H1 (cell line): Measurements from ENCODE around the gene PCDHGA3. TPM values are rescaled to one million over a fixed set of nuclear protein-coding genes. Genes with fewer than 3 reads are reported as not detected.
A peak's percentile ranks its signal among the peaks of the same experiment; 100 is the strongest.

Experiments
- CTCF ChIA-PET: fragments of 300-600 bp; sonication (Branson Sonifier 250); formaldehyde crosslinking; loops from one replicate; lab custom pipeline; 2021; ENCODE audit not compliant: partially characterized antibody; lab: Charles Lee
- POLR2A ChIA-PET: fragments of 300-600 bp; sonication (Branson Sonifier 250); formaldehyde crosslinking; loops from one replicate; lab custom pipeline; 2021; ENCODE audit warnings: inconsistent platforms; ENCODE audit not compliant: partially characterized antibody; lab: Charles Lee
- DNase-seq, 2 experiments: peaks; one replicate each; pipeline versions ENCODE4 v3.0.0 to v3.0.0-alpha.2; 2010 to 2022; ENCODE audit warnings: low spot score in 2 of 2, low read depth in 1 of 2, mixed read lengths in 1 of 2
- FAIRE-seq: peaks from 2 replicates; lab custom pipeline; 2011; peaks lifted over from hg19 to GRCh38; lab: Jason Lieb, UNC
- H2AFZ ChIP-seq: 2 replicates; pipeline ENCODE4 v1.8.1; 2012; ENCODE audit warnings: low read length, inconsistent platforms
- H2AK5ac ChIP-seq: 2 replicates; pipeline ENCODE4 v1.6.1; 2013; ENCODE audit warnings: low read depth, low read length
- H2BK120ac ChIP-seq: replicated peaks from 2 replicates; pipeline ENCODE3; 2013; ENCODE audit warnings: low read depth, low read length, inconsistent platforms
- H2BK12ac ChIP-seq: 2 replicates; pipeline ENCODE4 v1.6.1; 2013; ENCODE audit warnings: low read depth, low read length
- H2BK15ac ChIP-seq: 2 replicates; pipeline ENCODE4 v1.6.1; 2013; ENCODE audit warnings: low read length
- H2BK20ac ChIP-seq: 2 replicates; pipeline ENCODE4 v1.6.1; 2013; ENCODE audit warnings: low read length
- H2BK5ac ChIP-seq: 2 replicates; pipeline ENCODE4 v1.6.1; 2013; ENCODE audit warnings: low read depth, low read length
- H3K14ac ChIP-seq: 2 replicates; pipeline ENCODE4 v1.6.1; 2013; ENCODE audit warnings: inconsistent platforms; ENCODE audit not compliant: insufficient read length
- H3K18ac ChIP-seq: 2 replicates; pipeline ENCODE4 v1.6.1; 2013; ENCODE audit warnings: low read length; ENCODE audit errors: extremely low read depth
- H3K23ac ChIP-seq: 2 replicates; pipeline ENCODE4 v1.6.1; 2013; ENCODE audit warnings: inconsistent platforms; ENCODE audit not compliant: insufficient read length
- H3K23me2 ChIP-seq: 2 replicates; pipeline ENCODE4 v1.6.1; 2013; ENCODE audit warnings: low read depth, low read length
- H3K27ac ChIP-seq: 2 replicates; pipeline ENCODE4 v1.6.1; 2011; ENCODE audit warnings: low read depth, low read length, inconsistent platforms
- H3K27me3 ChIP-seq, 4 experiments: replicated peaks in 1 of 4; 1 replicate in 1 of 4; 2 replicates in 3 of 4; pipeline versions ENCODE4 v1.6.1 to v1.8.1; 2011 to 2013; ENCODE audit warnings: low read length in 3 of 4, mild to moderate bottlenecking in 3 of 4, inconsistent platforms in 2 of 4, mixed read lengths in 2 of 4, moderate library complexity in 1 of 4; ENCODE audit not compliant: control insufficient read depth in 3 of 4, insufficient read depth in 3 of 4; ENCODE audit errors: extremely low read depth in 1 of 4
- H3K36me3 ChIP-seq, 4 experiments: 2 replicates each; pipeline versions ENCODE4 v1.6.1 to v1.8.1; 2011 to 2013; ENCODE audit warnings: mild to moderate bottlenecking in 4 of 4, low read length in 3 of 4, moderate library complexity in 2 of 4, control low read depth in 1 of 4, inconsistent platforms in 1 of 4; ENCODE audit not compliant: insufficient read depth in 4 of 4, control insufficient read depth in 2 of 4
- H3K4ac ChIP-seq: replicated peaks from 2 replicates; pipeline ENCODE3; 2013; ENCODE audit warnings: low read length, low read depth, mixed read lengths, inconsistent platforms; ENCODE audit not compliant: insufficient read length
- H3K4me1 ChIP-seq, 4 experiments: replicated peaks in 1 of 4; 1 replicate in 1 of 4; 2 replicates in 3 of 4; pipeline versions ENCODE4 v1.6.1 to v1.8.1; 2011 to 2013; ENCODE audit warnings: low read length in 3 of 4, inconsistent platforms in 2 of 4, mixed read lengths in 1 of 4; ENCODE audit not compliant: insufficient read depth in 4 of 4, control insufficient read depth in 3 of 4
- H3K4me2 ChIP-seq, 2 experiments: 2 replicates each; pipeline versions ENCODE4 v1.6.1 to v1.8.1; 2011 to 2013; ENCODE audit warnings: low read depth in 2 of 2, low read length in 2 of 2, control low read depth in 1 of 2, inconsistent platforms in 1 of 2, mild to moderate bottlenecking in 1 of 2; ENCODE audit not compliant: insufficient read depth in 1 of 2
- H3K4me3 ChIP-seq, 4 experiments: fragments of 200-600, 300-600 bp in 1 of 4; sonication (generic), shearing (Covaris generic), sonication (Bioruptor Twin) in 1 of 4; 2 replicates each; pipeline versions ENCODE4 v1.5.1 to v1.8.1; 2011 to 2016; ENCODE audit warnings: low read length in 4 of 4, low read depth in 3 of 4, control low read depth in 2 of 4, inconsistent platforms in 2 of 4, mild to moderate bottlenecking in 2 of 4, mixed read lengths in 1 of 4, moderate library complexity in 1 of 4; ENCODE audit not compliant: insufficient read depth in 2 of 4; ENCODE audit errors: extremely low read depth in 1 of 4
- H3K56ac ChIP-seq: replicated peaks from 2 replicates; pipeline ENCODE3; 2013; ENCODE audit warnings: low read depth, mild to moderate bottlenecking, mixed read lengths, low read length, inconsistent platforms; ENCODE audit not compliant: insufficient read length
- H3K79me1 ChIP-seq: 2 replicates; pipeline ENCODE4 v1.6.1; 2013; ENCODE audit warnings: low read depth, low read length, control low read depth
- H3K79me2 ChIP-seq, 2 experiments: 2 replicates each; pipeline versions ENCODE4 v1.6.1 to v1.8.1; 2012 to 2013; ENCODE audit warnings: low read length in 2 of 2, mild to moderate bottlenecking in 2 of 2, inconsistent platforms in 1 of 2; ENCODE audit not compliant: insufficient read depth in 2 of 2, control insufficient read depth in 1 of 2
- H3K9ac ChIP-seq, 4 experiments: replicated peaks in 1 of 4; 1 replicate in 1 of 4; 2 replicates in 3 of 4; pipeline versions ENCODE4 v1.6.1 to v1.8.1; 2011 to 2013; ENCODE audit warnings: low read depth in 3 of 4, low read length in 3 of 4, control low read depth in 2 of 4, mild to moderate bottlenecking in 2 of 4, moderate library complexity in 2 of 4, inconsistent platforms in 1 of 4; ENCODE audit errors: extremely low read depth in 1 of 4
- H3K9me3 ChIP-seq, 2 experiments: 2 replicates each; pipeline versions ENCODE4 v1.6.1 to v1.8.1; 2012 to 2013; ENCODE audit warnings: mild to moderate bottlenecking in 2 of 2, moderate library complexity in 2 of 2, control low read depth in 1 of 2, inconsistent platforms in 1 of 2, low read depth in 1 of 2, low read length in 1 of 2, mixed read lengths in 1 of 2; ENCODE audit not compliant: insufficient read depth in 2 of 2
- H4K20me1 ChIP-seq, 2 experiments: replicated peaks in 1 of 2; 2 replicates each; pipeline versions ENCODE3 to v1.8.1; 2011 to 2013; ENCODE audit warnings: inconsistent platforms in 2 of 2, low read length in 2 of 2, mild to moderate bottlenecking in 1 of 2; ENCODE audit not compliant: insufficient read depth in 2 of 2, control insufficient read depth in 1 of 2
- H4K5ac ChIP-seq: 2 replicates; pipeline ENCODE4 v1.6.1; 2013; ENCODE audit warnings: low read length, low read depth, mixed read lengths, inconsistent platforms; ENCODE audit not compliant: insufficient read length
- H4K8ac ChIP-seq: 2 replicates; pipeline ENCODE4 v1.8.0; 2013; ENCODE audit warnings: mild to moderate bottlenecking, moderate library complexity, low read length, inconsistent platforms; ENCODE audit not compliant: insufficient read depth; ENCODE audit errors: extremely low read depth
- H4K91ac ChIP-seq: replicated peaks from 2 replicates; pipeline ENCODE3; 2013; ENCODE audit warnings: low read length, mixed read lengths, inconsistent platforms; ENCODE audit not compliant: insufficient read length
- GABPA ChIP-seq: IDR thresholded peaks from 2 replicates; pipeline ENCODE4 v1.6.1; 2011; ENCODE audit warnings: mild to moderate bottlenecking, low read length, moderate library complexity, borderline replicate concordance; ENCODE audit not compliant: insufficient read depth
- MAFK ChIP-seq: IDR thresholded peaks from 2 replicates; pipeline ENCODE4 v1.6.1; 2012; ENCODE audit warnings: low read depth, mild to moderate bottlenecking, improper control_type of control experiment, low read length
- POLR2AphosphoS5 ChIP-seq: IDR thresholded peaks from 2 replicates; pipeline ENCODE4 v1.6.1; 2011; ENCODE audit warnings: low read depth, low read length
- RAD21 ChIP-seq, 2 experiments: IDR thresholded peaks in 1 of 2; conservative IDR thresholded peaks in 1 of 2; 2 replicates each; pipeline ENCODE4 v1.6.1; 2011; ENCODE audit warnings: low read depth in 2 of 2, low read length in 2 of 2, improper control_type of control experiment in 1 of 2, inconsistent platforms in 1 of 2, mild to moderate bottlenecking in 1 of 2, moderate library complexity in 1 of 2
- TAF1 ChIP-seq: IDR thresholded peaks from 2 replicates; pipeline ENCODE4 v1.6.1; 2011; ENCODE audit warnings: mild to moderate bottlenecking, low read depth, low read length
- TAF7 ChIP-seq: optimal IDR thresholded peaks from 2 replicates; pipeline ENCODE3; 2011; ENCODE audit warnings: low read depth, mild to moderate bottlenecking, inconsistent platforms, low read length, moderate library complexity, borderline replicate concordance
- WGBS, 2 experiments: shearing (Covaris generic) in 1 of 2; methylation state at CpG; one replicate each; pipeline versions ENCODE4 v1.1.6 to v1.1.7; 2013 to 2015; ENCODE audit warnings: low lambda C conversion rate in 2 of 2, mixed read lengths in 2 of 2, inconsistent platforms in 1 of 2, low coverage in 1 of 2, missing lambda C conversion rate in 1 of 2; ENCODE audit not compliant: insufficient replicate concordance in 2 of 2, insufficient coverage in 1 of 2, insufficient read length in 1 of 2; ENCODE audit errors: extremely low coverage in 1 of 2, missing lambda C conversion rate in 1 of 2; 5-methylcytosine and 5-hydroxymethylcytosine counted together
- polyA plus RNA-seq, 7 experiments: library from polyadenylated mRNA; depleted of rRNA in 3 of 7; stranded (reverse) in 5 of 7; unstranded in 2 of 7; fragments of >200 nt in 5 of 7; fragments of 200-250 nt in 2 of 7; gene quantifications; 1 replicate in 5 of 7; 2 replicates in 1 of 7; 4 replicates in 1 of 7; pipeline versions ENCODE4 v1.2.1 to v1.2.3, GENCODE V29; 2011 to 2013; ENCODE audit warnings: missing spikeins in 2 of 7, mixed read lengths in 2 of 7
- total RNA-seq: library from RNA; stranded (reverse); fragmentation: NEBNext Ultra II Directional; extraction: Animal tissue kit (Norgen Biotek cat#: 25700); gene quantifications from 2 replicates; pipeline ENCODE4 v1.2.1, GENCODE V29; 2021
- TF ChIP-seq, protein P1 (sequence below): IDR thresholded peaks from 2 replicates; pipeline ENCODE4 v1.6.1; 2012; ENCODE audit warnings: inconsistent platforms
- TF ChIP-seq, protein P2 (sequence below), 3 experiments: IDR thresholded peaks; 1 replicate in 2 of 3; 2 replicates in 1 of 3; pipeline versions ENCODE4 v1.5.1 to v1.6.1; 2011; ENCODE audit warnings: low read length in 3 of 3, mild to moderate bottlenecking in 3 of 3, inconsistent platforms in 2 of 3, low read depth in 1 of 3, moderate library complexity in 1 of 3; ENCODE audit not compliant: insufficient read depth in 1 of 3; ENCODE audit errors: control extremely low read depth in 1 of 3

The PCDHGA3 gene
- total and polyA plus RNA-seq, 2 of the 8 experiments (the other 6 are each of a cell fraction or from before 2014, with no cell fraction given) = 0.15 to 0.39 TPM

DNA sequence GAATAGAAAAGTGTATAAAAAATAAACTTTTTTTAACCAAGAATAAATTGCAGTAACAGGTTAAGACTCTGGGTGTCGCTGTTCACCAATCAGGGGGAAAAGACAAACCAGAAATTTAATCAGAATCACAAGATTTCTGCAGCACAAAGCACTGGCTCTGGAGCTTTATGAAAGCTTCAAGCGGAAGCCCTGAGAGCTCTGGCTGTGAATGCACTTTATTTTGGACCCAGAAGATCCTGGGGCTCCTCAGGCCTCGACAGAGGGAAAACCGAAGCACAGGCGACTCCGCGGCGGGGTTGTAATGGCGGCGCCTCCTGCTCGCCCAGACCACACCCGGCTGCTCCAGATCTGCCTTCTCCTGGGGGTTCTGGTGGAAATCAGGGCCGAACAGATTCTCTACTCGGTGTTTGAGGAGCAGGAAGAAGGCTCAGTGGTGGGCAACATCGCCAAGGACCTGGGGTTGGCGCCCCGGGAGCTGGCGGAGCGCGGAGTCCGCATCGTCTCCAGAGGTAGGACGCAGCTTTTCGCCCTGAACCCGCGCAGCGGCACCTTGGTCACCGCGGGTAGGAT lies 11.4 kb downstream of the PCDHGA3 start, which contains the start of gene PCDHGA4:
Gene PCDHGA4, plus strand, starts transcription at position 122 of the 570 bp plus-strand sequence. Its CDS starts 87 bp downstream, at position 209.
- Histone ChIP-seq H3K27me3 (no peaks in the 10 kb centered on the region), H4K20me1 (no peaks in the 10 kb centered on the region), H3K4me1 (peaks cover 0 to 6% (median under 1%) of the 10 kb centered on the region in 4 experiments; a peak in 1 of 7 replicates), H3K9me3 (peaks cover 35 to 44% of the 10 kb centered on the region in 2 experiments), H3K79me1 (no peaks in the 10 kb centered on the region), H3K23me2 (no peaks in the 10 kb centered on the region), H2BK5ac (no peak within 1 kb of the TSS), H3K27ac (no peak within 1 kb of the TSS), H3K14ac (no peak within 1 kb of the TSS), H2BK20ac (no peak within 1 kb of the TSS), H2BK15ac (no peak within 1 kb of the TSS), H2BK12ac (no peak within 1 kb of the TSS), H4K91ac (no peak within 1 kb of the TSS), H2AK5ac (no peak within 1 kb of the TSS), H3K9ac (no peak within 1 kb of the TSS), H3K18ac (no peak within 1 kb of the TSS), H3K56ac (no peak within 1 kb of the TSS), H3K79me2 (no peaks in the 10 kb centered on the region), H2BK120ac (no peak within 1 kb of the TSS), H4K8ac (no peak within 1 kb of the TSS), H3K4me3 (no peak within 1 kb of the TSS), H4K5ac (no peak within 1 kb of the TSS), H3K23ac (no peak within 1 kb of the TSS), H2AFZ (no peak within 1 kb of the TSS), H3K4me2 (no peak within 1 kb of the TSS), H3K4ac (no peak within 1 kb of the TSS), H3K36me3 (peaks cover 0 to 13% (median 3%) of the 10 kb centered on the region in 4 experiments; a peak in 3 of 8 replicates)
- DNase-seq (no peak), FAIRE-seq (no peak)
- TF ChIP-seq MAFK (no peak), TAF1 (no peak), GABPA (no peak), TAF7 (no peak), POLR2AphosphoS5 (no peak), RAD21 (IDR thresholded peaks at IDR 0.05 in 1 of 2, conservative IDR thresholded peaks at IDR 0.05 in 1 of 2; ENCODE audit: low read depth in 2 of 2, low read length in 2 of 2) (peak; percentile 25 to 37)
- TF ChIP-seq, protein P1, sequence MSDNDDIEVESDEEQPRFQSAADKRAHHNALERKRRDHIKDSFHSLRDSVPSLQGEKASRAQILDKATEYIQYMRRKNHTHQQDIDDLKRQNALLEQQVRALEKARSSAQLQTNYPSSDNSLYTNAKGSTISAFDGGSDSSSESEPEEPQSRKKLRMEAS = no peak
- TF ChIP-seq, protein P2, sequence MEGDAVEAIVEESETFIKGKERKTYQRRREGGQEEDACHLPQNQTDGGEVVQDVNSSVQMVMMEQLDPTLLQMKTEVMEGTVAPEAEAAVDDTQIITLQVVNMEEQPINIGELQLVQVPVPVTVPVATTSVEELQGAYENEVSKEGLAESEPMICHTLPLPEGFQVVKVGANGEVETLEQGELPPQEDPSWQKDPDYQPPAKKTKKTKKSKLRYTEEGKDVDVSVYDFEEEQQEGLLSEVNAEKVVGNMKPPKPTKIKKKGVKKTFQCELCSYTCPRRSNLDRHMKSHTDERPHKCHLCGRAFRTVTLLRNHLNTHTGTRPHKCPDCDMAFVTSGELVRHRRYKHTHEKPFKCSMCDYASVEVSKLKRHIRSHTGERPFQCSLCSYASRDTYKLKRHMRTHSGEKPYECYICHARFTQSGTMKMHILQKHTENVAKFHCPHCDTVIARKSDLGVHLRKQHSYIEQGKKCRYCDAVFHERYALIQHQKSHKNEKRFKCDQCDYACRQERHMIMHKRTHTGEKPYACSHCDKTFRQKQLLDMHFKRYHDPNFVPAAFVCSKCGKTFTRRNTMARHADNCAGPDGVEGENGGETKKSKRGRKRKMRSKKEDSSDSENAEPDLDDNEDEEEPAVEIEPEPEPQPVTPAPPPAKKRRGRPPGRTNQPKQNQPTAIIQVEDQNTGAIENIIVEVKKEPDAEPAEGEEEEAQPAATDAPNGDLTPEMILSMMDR (IDR thresholded peaks at IDR 0.05; ENCODE audit: control extremely low read depth in 1 of 3, insufficient read depth in 1 of 3, low read depth in 1 of 3, low read length in 3 of 3) = peak in 2 of 3 experiments; percentile 34 to 39; a peak in 2 of 4 replicates
- 87% methylated on average over 29 of the region's 29 CpGs; no CpG with 5 or more reads in 1 of the 2 experiments for WGBS, 2 experiments
- ChIA-PET POLR2A (no interaction called here), CTCF (interaction anchor here (0.6 to 4.4 kb wide), 42 partner anchors 9 to 279 kb away, joined by 3 to 28 read pairs (median 5); partner anchors contain the start of genes PCDHB10, PCDHB14, PCDHB15 and PCDHB16)
